HCT116 (cell line): ENCODE measurements around the gene SSNA1. TPM values are rescaled to one million over a fixed set of nuclear protein-coding genes. Genes with fewer than 3 reads are reported as not detected.

Experiments
- ATAC-seq: fragments of 200-7000 bp; cut with Tn5 transposase; 2 replicates; pipeline ENCODE4 v1.9.1; 2020; ENCODE audit warnings: mild to moderate bottlenecking, moderate library complexity
- BruUV-seq: library from RNA; stranded (reverse); fragments of 400-500 nt; replicated peaks from 2 replicates; lab custom pipeline; 2021; lab: Mats Ljungman, UMichigan
- CTCF ChIA-PET: fragments of 300-600 bp; sonication (Branson Sonifier 250); formaldehyde crosslinking; loops from one replicate; lab custom pipeline; 2021; ENCODE audit warnings: antibody characterized with exemption; lab: Charles Lee
- POLR2A ChIA-PET: fragments of 300-600, 350-600 bp; sonication (Branson Sonifier 250); formaldehyde crosslinking; loops from one replicate; lab custom pipeline; 2021; ENCODE audit warnings: antibody characterized with exemption; lab: Charles Lee
- RAD21 ChIA-PET, 2 experiments: fragments of 300-600 bp; sonication (Branson Sonifier 250); formaldehyde crosslinking; loops; one replicate each; lab custom pipeline; 2023; ENCODE audit warnings: low total read pairs in 2 of 2; ENCODE audit not compliant: uncharacterized antibody in 2 of 2, unreplicated experiment in 2 of 2, low non-redundant PET in 1 of 2; lab: Charles Lee
- DNase-seq: peaks from one replicate; pipeline ENCODE4 v3.0.0-alpha.2; 2010; ENCODE audit warnings: low read depth, low spot score
- H2AFZ ChIP-seq: fragments of 200-600 bp; shearing (Covaris generic), sonication (generic); 2 replicates; pipeline ENCODE4 v1.6.1; 2017; ENCODE audit warnings: low read depth, mixed run types, mixed read lengths, antibody characterized with exemption, low read length; ENCODE audit not compliant: poor library complexity, severe bottlenecking
- H3K27ac ChIP-seq: 2 replicates; pipeline ENCODE4 v1.5.1; 2012; ENCODE audit warnings: low read depth, low read length
- H3K27me3 ChIP-seq: fragments of 200-600 bp; sonication (generic); 2 replicates; pipeline ENCODE4 v1.6.1; 2016; ENCODE audit warnings: mixed run types, low read length, mixed read lengths; ENCODE audit not compliant: insufficient read depth
- H3K36me3 ChIP-seq, 2 experiments: fragments of 200-500 bp in 1 of 2; fragments of 200-600 bp in 1 of 2; sonication (Bioruptor generic) in 1 of 2; sonication (generic) in 1 of 2; 2 replicates each; pipeline versions ENCODE4 v1.5.1 to v1.6.1; 2014 to 2016; ENCODE audit warnings: low read length in 2 of 2, inconsistent platforms in 1 of 2, mixed read lengths in 1 of 2, mixed run types in 1 of 2; ENCODE audit not compliant: insufficient read depth in 2 of 2, control insufficient read depth in 1 of 2
- H3K4me1 ChIP-seq, 2 experiments: fragments of 200-600 bp in 1 of 2; sonication (generic) in 1 of 2; 2 replicates each; pipeline versions ENCODE4 v1.5.1 to v1.6.1; 2012 to 2017; ENCODE audit warnings: low read length in 2 of 2, inconsistent platforms in 1 of 2, mild to moderate bottlenecking in 1 of 2, mixed read lengths in 1 of 2, mixed run types in 1 of 2, moderate library complexity in 1 of 2; ENCODE audit not compliant: insufficient read depth in 2 of 2, control insufficient read depth in 1 of 2
- H3K4me2 ChIP-seq: fragments of 200-600 bp; sonication (generic); 2 replicates; pipeline ENCODE4 v1.6.1; 2017; ENCODE audit warnings: mixed run types, low read length, mixed read lengths
- H3K4me3 ChIP-seq, 2 experiments: fragments of 200-600 bp in 1 of 2; sonication (generic) in 1 of 2; replicated peaks in 1 of 2; 2 replicates each; pipeline ENCODE4 v1.5.1; 2011 to 2016; ENCODE audit warnings: low read length in 2 of 2, control low read depth in 1 of 2, low read depth in 1 of 2, mild to moderate bottlenecking in 1 of 2, mixed read lengths in 1 of 2, mixed run types in 1 of 2
- H3K79me2 ChIP-seq: fragments of 200-600 bp; sonication (generic); 2 replicates; pipeline ENCODE4 v1.6.1; 2017; ENCODE audit warnings: mild to moderate bottlenecking, mixed run types, low read length, moderate library complexity, mixed read lengths; ENCODE audit not compliant: insufficient read depth
- H3K9ac ChIP-seq: fragments of 200-600 bp; sonication (generic); 2 replicates; pipeline ENCODE4 v1.6.1; 2016; ENCODE audit warnings: low read length, mixed read lengths
- H3K9me2 ChIP-seq: fragments of 200-600 bp; sonication (generic), shearing (Covaris generic); 2 replicates; pipeline ENCODE4 v1.6.1; 2017; ENCODE audit warnings: mixed run types, mild to moderate bottlenecking, moderate library complexity; ENCODE audit not compliant: insufficient read depth
- H3K9me3 ChIP-seq, 2 experiments: fragments of 200-500 bp in 1 of 2; fragments of 200-600 bp in 1 of 2; sonication (Bioruptor generic) in 1 of 2; sonication (generic) in 1 of 2; 2 replicates each; pipeline ENCODE4 v1.6.1; 2014 to 2017; ENCODE audit warnings: low read length in 2 of 2, mixed read lengths in 2 of 2, inconsistent platforms in 1 of 2, low read depth in 1 of 2, mild to moderate bottlenecking in 1 of 2, mixed run types in 1 of 2, moderate library complexity in 1 of 2; ENCODE audit not compliant: control insufficient read depth in 1 of 2, insufficient read depth in 1 of 2
- H4K20me1 ChIP-seq: fragments of 200-600 bp; sonication (generic), shearing (Covaris generic); 2 replicates; pipeline ENCODE4 v1.6.1; 2017; ENCODE audit warnings: mixed run types, mild to moderate bottlenecking, moderate library complexity; ENCODE audit not compliant: insufficient read depth
- CBX3 ChIP-seq: IDR thresholded peaks from 2 replicates; pipeline ENCODE4 v1.6.1; 2012; ENCODE audit warnings: low read depth
- CEBPB ChIP-seq: IDR thresholded peaks from 2 replicates; pipeline ENCODE4 v1.6.1; 2012; ENCODE audit warnings: low read depth
- EGR1 ChIP-seq: IDR thresholded peaks from 2 replicates; pipeline ENCODE4 v1.6.1; 2012; ENCODE audit warnings: low read depth
- EZH2phosphoT487 ChIP-seq: fragments of 200-600 bp; IDR thresholded peaks from 2 replicates; pipeline ENCODE4 v1.6.1; 2018; ENCODE audit warnings: antibody characterized with exemption, borderline replicate concordance
- FOSL1 ChIP-seq: IDR thresholded peaks from 2 replicates; pipeline ENCODE4 v1.6.1; 2012; ENCODE audit warnings: low read depth
- JUND ChIP-seq: IDR thresholded peaks from 2 replicates; pipeline ENCODE4 v1.6.1; 2012
- POLR2A ChIP-seq: IDR thresholded peaks from 2 replicates; pipeline ENCODE4 v1.7.0; 2011; ENCODE audit warnings: borderline replicate concordance; ENCODE audit not compliant: insufficient read depth, insufficient read length; ENCODE audit errors: extremely low read depth
- POLR2AphosphoS5 ChIP-seq: IDR thresholded peaks from 2 replicates; pipeline ENCODE4 v1.6.1; 2011; ENCODE audit warnings: mild to moderate bottlenecking, low read depth, low read length, moderate library complexity
- SIN3A ChIP-seq: IDR thresholded peaks from 2 replicates; pipeline ENCODE4 v1.6.1; 2012; ENCODE audit warnings: low read depth
- SP1 ChIP-seq: IDR thresholded peaks from 2 replicates; pipeline ENCODE4 v1.6.1; 2012; ENCODE audit warnings: low read depth
- SRF ChIP-seq: IDR thresholded peaks from 2 replicates; pipeline ENCODE4 v1.6.1; 2012; ENCODE audit warnings: low read depth
- ZFX ChIP-seq: fragments of 450-650 bp; IDR thresholded peaks from 2 replicates; pipeline ENCODE4 v1.6.1; 2017
- intact Hi-C: fragments of 100-400 bp; cut with micrococcal nuclease; formaldehyde crosslinking; loops from 2 replicates; pipeline ENCODE4 v1.10.0; 2022
- total RNA-seq: library from RNA; stranded (reverse); gene quantifications from one replicate; pipeline ENCODE4 v1.2.1, GENCODE V29; 2021; ENCODE audit not compliant: unreplicated experiment
- TF ChIP-seq, protein P1 (sequence below): IDR thresholded peaks from 2 replicates; pipeline ENCODE4 v1.6.1; 2011; ENCODE audit warnings: mild to moderate bottlenecking, low read length, moderate library complexity; ENCODE audit not compliant: insufficient replicate concordance; ENCODE audit errors: extremely low read depth
- TF ChIP-seq, protein P2 (sequence below): IDR thresholded peaks from 2 replicates; pipeline ENCODE4 v1.6.1; 2012

SSNA1 gene
- total RNA-seq, 1 experiment from 2014 or later: 84.7 TPM

DNA sequence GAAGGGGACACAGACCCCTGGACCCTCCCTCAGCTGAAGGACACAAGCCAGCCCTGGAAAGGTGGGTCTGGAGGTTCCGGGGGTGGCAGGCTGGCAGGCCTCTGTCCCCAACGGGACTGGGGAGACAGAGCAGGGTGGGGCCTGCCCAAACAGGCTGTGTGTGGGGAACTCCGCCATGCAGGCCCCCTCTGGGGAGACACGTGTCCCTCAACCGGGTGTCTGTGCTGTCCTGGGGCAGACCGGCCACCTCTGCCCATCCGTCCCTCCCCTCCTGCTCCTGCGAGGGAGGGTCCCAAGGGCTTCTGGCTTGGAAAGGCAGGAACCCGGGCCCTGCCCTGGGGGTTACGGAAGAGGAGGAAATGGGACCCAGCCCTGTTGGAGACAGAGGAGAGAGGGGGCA lies 43.6 kb downstream of the SSNA1 start:
- Histone ChIP-seq H3K9me2 (no peaks in the 10 kb centered on the region), H3K9me3 (no peaks in the 10 kb centered on the region), H4K20me1 (no peaks in the 10 kb centered on the region), H3K9ac (no peak overlapping the region), H3K4me2 (no peak overlapping the region), H3K4me1 (peaks cover 20 to 37% of the 10 kb centered on the region in 2 experiments), H3K27me3 (no peaks in the 10 kb centered on the region), H3K36me3 (no peaks in the 10 kb centered on the region), H3K79me2 (no peaks in the 10 kb centered on the region), H3K4me3 (no peak overlapping the region), H3K27ac (no peak overlapping the region), H2AFZ (no peak overlapping the region)
- CTCF ChIA-PET: no interaction called here
- BruUV-seq: no TSS peak
- TF ChIP-seq ZFX: no peak
- TF ChIP-seq FOSL1: no peak
- TF ChIP-seq SRF: no peak
- no peak for TF ChIP-seq SP1
- TF ChIP-seq, protein P1, sequence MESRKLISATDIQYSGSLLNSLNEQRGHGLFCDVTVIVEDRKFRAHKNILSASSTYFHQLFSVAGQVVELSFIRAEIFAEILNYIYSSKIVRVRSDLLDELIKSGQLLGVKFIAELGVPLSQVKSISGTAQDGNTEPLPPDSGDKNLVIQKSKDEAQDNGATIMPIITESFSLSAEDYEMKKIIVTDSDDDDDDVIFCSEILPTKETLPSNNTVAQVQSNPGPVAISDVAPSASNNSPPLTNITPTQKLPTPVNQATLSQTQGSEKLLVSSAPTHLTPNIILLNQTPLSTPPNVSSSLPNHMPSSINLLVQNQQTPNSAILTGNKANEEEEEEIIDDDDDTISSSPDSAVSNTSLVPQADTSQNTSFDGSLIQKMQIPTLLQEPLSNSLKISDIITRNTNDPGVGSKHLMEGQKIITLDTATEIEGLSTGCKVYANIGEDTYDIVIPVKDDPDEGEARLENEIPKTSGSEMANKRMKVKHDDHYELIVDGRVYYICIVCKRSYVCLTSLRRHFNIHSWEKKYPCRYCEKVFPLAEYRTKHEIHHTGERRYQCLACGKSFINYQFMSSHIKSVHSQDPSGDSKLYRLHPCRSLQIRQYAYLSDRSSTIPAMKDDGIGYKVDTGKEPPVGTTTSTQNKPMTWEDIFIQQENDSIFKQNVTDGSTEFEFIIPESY: no peak
- no peak for TF ChIP-seq CEBPB
- TF ChIP-seq JUND: no peak
- no peak for TF ChIP-seq CBX3
- no peak for TF ChIP-seq POLR2AphosphoS5
- no peak for TF ChIP-seq EZH2phosphoT487
- no peak for TF ChIP-seq EGR1
- TF ChIP-seq, protein P2, sequence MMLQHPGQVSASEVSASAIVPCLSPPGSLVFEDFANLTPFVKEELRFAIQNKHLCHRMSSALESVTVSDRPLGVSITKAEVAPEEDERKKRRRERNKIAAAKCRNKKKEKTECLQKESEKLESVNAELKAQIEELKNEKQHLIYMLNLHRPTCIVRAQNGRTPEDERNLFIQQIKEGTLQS: no peak
- no peak for TF ChIP-seq POLR2A
- no peak for TF ChIP-seq SIN3A
- ATAC-seq (no peak), DNase-seq (no peak)
- RAD21 ChIA-PET: no interaction called here
- POLR2A ChIA-PET: no interaction called here
- intact Hi-C loops: no loop called here
